ENCODE data around the gene AGPAT4. TPM values are rescaled to one million over a fixed set of nuclear protein-coding genes. Genes with fewer than 3 reads are reported as not detected.

The AGPAT4 gene
- polyA plus RNA-seq, 1 of the 3 experiments (the other 2 are of a cell fraction) = 3.9 TPM

- TF ChIP-seq TEAD4 (IDR thresholded peaks at IDR 0.05; ENCODE audit: borderline replicate concordance, insufficient read depth) (no peak), FOSL2 (IDR thresholded peaks at IDR 0.05; ENCODE audit: borderline replicate concordance, low read depth) (no peak)
Observed at GRCh38 chr6:161222706-161223234, 51.1 kb downstream of the AGPAT4 start (continued).

GRCh38 chr6:161220346-161220745 is 53.5 kb downstream of the AGPAT4 start:
- Histone ChIP-seq H3K9me3 (no peaks in the 10 kb centered on the region), H3F3A (replicated peaks; ENCODE audit: insufficient read depth) (no peaks in the 10 kb centered on the region), H3K79me2 (ENCODE audit: insufficient read depth) (0 out of 2 replicates have a peak, but pooled peaks cover 5% of the 10 kb centered on the region), H3K36me3 (replicated peaks in 1 of 2; ENCODE audit: control insufficient read depth in 1 of 2, insufficient read depth in 2 of 2, low read length in 1 of 2) (peaks cover 0 to 11% of the 10 kb centered on the region in 2 experiments), H2AFZ (ENCODE audit: low read depth) (no peak overlapping the region), H3K9me2 (no peaks in the 10 kb centered on the region), H3K4me2 (no peak overlapping the region), H3K4me1 (ENCODE audit: control insufficient read depth in 1 of 2, insufficient read depth in 2 of 2, low read depth in 1 of 2, low read length in 1 of 2) (no peaks in the 10 kb centered on the region; a peak in 1 of 4 replicates), H3K27me3 (ENCODE audit: insufficient read depth) (no peaks in the 10 kb centered on the region), H3K27ac (ENCODE audit: low read depth in 2 of 2, low read length in 1 of 2) (no peak overlapping the region), H4K20me1 (ENCODE audit: insufficient read depth) (no peaks in the 10 kb centered on the region), H3K9ac (no peak overlapping the region), H3K4me3 (ENCODE audit: low read depth in 2 of 2, low read length in 1 of 2) (no peak overlapping the region)
- DNase-seq = no peak
- ChIA-PET CTCF (no interaction called here), POLR2A (no interaction called here)
- WGBS (ENCODE audit: low lambda C conversion rate) = 85% methylated on average over 6 of the region's 6 CpGs
- no peak for TF ChIP-seq USF1 (IDR thresholded peaks at IDR 0.05; ENCODE audit: borderline replicate concordance, low read depth)

GRCh38 chr6:161219680-161220079 is 54.2 kb downstream of the AGPAT4 start:
- H3K9ac ChIP-seq = no peak overlapping the region
- H3K27ac ChIP-seq (ENCODE audit: low read depth in 2 of 2, low read length in 1 of 2) = no peak overlapping the region
- no peaks in the 10 kb centered on the region for H3K9me3 ChIP-seq
- 63% methylated on average over 2 of the region's 2 CpGs for WGBS (ENCODE audit: low lambda C conversion rate)
- TF ChIP-seq USF2 (IDR thresholded peaks at IDR 0.05; ENCODE audit: borderline replicate concordance, low read depth, low read length) (no peak), NFIC (IDR thresholded peaks at IDR 0.05; ENCODE audit: borderline replicate concordance) (no peak), CHD2 (IDR thresholded peaks at IDR 0.05; ENCODE audit: low read length, partially characterized antibody) (no peak), REST (IDR thresholded peaks at IDR 0.05; ENCODE audit: low read depth, low read length) (no peak), SIN3A (IDR thresholded peaks at IDR 0.05; ENCODE audit: borderline replicate concordance, low read depth, low read length) (no peak), CTCF (IDR thresholded peaks at IDR 0.05) (no peak), PBX3 (IDR thresholded peaks at IDR 0.05) (no peak), RFX5 (IDR thresholded peaks at IDR 0.05; ENCODE audit: low read length) (no peak), EZH2phosphoT487 (IDR thresholded peaks at IDR 0.05; ENCODE audit: borderline replicate concordance, low read depth) (no peak), POLR2AphosphoS5 (IDR thresholded peaks at IDR 0.05; ENCODE audit: low read depth, low read length) (no peak), EP300 (IDR thresholded peaks at IDR 0.05; ENCODE audit: borderline replicate concordance in 1 of 2, low read depth in 1 of 2, low read length in 1 of 2) (no peak), RXRA (IDR thresholded peaks at IDR 0.05; ENCODE audit: borderline replicate concordance, low read depth) (no peak)
- no peak overlapping the region for H3K4me2 ChIP-seq
- peaks cover 0 to 11% of the 10 kb centered on the region in 2 experiments for H3K36me3 ChIP-seq (replicated peaks in 1 of 2; ENCODE audit: control insufficient read depth in 1 of 2, insufficient read depth in 2 of 2, low read length in 1 of 2)
- no peak for DNase-seq
- no peaks in the 10 kb centered on the region for H3K27me3 ChIP-seq (ENCODE audit: insufficient read depth)
- ChIA-PET POLR2A (no interaction called here), CTCF (no interaction called here)
- H3K79me2 ChIP-seq (ENCODE audit: insufficient read depth) = 0 out of 2 replicates have a peak, but pooled peaks cover 5% of the 10 kb centered on the region
- H3K9me2 ChIP-seq = no peaks in the 10 kb centered on the region
- no peaks in the 10 kb centered on the region; a peak in 1 of 4 replicates for H3K4me1 ChIP-seq (ENCODE audit: control insufficient read depth in 1 of 2, insufficient read depth in 2 of 2, low read depth in 1 of 2, low read length in 1 of 2)
- no peaks in the 10 kb centered on the region for H3F3A ChIP-seq (replicated peaks; ENCODE audit: insufficient read depth)
- H2AFZ ChIP-seq (ENCODE audit: low read depth) = no peak overlapping the region
- H3K4me3 ChIP-seq (ENCODE audit: low read depth in 2 of 2, low read length in 1 of 2) = no peak overlapping the region
- no peaks in the 10 kb centered on the region for H4K20me1 ChIP-seq (ENCODE audit: insufficient read depth)
